GM12801 (cell line): ENCODE data around the gene PDE6D.

Experiments
- TF ChIP-seq, protein P1 (sequence below): IDR thresholded peaks from one replicate; pipeline ENCODE4 v1.5.1; 2011; ENCODE audit warnings: control low read depth; ENCODE audit not compliant: insufficient read length; ENCODE audit errors: extremely low read depth

Gene PDE6D

DNA sequence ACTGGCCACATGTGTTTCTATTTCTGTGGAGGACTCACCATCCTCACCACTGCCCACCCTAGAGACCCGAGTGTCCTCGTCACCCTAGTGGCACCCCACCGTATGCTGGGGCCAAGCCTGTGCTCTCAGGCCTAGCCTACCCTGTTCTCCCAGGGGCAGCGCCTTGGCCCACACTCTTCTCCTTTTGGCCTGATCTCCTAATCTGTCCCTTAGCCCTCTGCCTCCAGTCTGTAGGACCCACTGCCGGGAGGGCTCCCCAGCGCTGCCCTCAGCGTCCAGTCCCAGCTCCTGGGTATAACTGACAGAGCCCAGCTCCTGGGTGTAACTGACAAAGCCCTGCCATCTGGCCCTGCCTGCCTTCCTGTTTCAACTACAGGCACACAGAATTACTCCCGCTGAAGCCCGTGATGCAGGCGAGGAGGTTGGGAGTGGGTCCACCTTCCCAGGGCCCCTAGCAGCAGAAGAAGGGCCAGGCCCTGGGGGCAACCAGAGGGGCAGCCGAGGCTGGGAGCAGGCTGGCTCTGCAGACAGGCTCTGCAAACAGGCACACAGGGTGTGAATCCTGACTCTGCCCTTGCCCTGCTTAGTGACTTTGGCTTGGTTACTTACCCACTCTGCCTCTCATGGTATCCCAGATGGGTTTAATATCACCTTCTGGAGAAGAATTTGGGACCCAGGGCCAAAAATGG, 98.3 kb downstream of the PDE6D start:
- TF ChIP-seq, protein P1, sequence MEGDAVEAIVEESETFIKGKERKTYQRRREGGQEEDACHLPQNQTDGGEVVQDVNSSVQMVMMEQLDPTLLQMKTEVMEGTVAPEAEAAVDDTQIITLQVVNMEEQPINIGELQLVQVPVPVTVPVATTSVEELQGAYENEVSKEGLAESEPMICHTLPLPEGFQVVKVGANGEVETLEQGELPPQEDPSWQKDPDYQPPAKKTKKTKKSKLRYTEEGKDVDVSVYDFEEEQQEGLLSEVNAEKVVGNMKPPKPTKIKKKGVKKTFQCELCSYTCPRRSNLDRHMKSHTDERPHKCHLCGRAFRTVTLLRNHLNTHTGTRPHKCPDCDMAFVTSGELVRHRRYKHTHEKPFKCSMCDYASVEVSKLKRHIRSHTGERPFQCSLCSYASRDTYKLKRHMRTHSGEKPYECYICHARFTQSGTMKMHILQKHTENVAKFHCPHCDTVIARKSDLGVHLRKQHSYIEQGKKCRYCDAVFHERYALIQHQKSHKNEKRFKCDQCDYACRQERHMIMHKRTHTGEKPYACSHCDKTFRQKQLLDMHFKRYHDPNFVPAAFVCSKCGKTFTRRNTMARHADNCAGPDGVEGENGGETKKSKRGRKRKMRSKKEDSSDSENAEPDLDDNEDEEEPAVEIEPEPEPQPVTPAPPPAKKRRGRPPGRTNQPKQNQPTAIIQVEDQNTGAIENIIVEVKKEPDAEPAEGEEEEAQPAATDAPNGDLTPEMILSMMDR = no peak
